ENCODE data around the gene ARFGAP1. TPM values are rescaled to one million over a fixed set of nuclear protein-coding genes. Genes with fewer than 3 reads are reported as not detected.

Gene ARFGAP1
- total and polyA plus RNA-seq, 2 of the 8 experiments (the other 6 are each of a cell fraction or from before 2014, with no cell fraction given) = 93.7 to 100 TPM

DNA sequence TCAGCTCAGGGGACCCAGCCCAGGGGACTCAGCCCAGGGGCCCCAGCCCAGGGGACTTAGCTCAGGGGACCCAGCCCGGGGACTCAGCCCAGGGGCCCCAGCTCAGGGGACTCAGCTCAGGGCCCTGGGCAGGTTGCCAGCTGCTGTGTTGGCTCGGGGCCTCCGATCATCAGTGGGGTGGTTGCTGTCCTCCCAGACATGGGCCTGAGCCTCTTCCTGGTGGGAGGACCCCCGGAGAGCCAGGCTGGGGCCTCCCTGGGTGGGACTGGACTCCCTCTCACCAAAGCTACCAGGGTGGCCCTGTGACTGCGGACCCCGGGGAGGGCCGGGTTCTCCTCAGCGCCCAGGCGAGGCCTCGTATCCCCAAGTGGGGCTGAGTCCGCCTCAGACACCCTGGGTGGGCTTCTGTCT, 24.8 kb downstream of the ARFGAP1 start:
- no peak for DNase-seq (ENCODE audit: low read depth in 1 of 2, low spot score in 2 of 2)
- ChIA-PET POLR2A (ENCODE audit: partially characterized antibody) (interaction anchor here (0.6 to 2.8 kb wide), 5 partner anchors 44 to 73 kb away, joined by 3 to 7 read pairs (median 3); partner anchors contain the start of gene NKAIN4), CTCF (ENCODE audit: partially characterized antibody) (interaction anchor here (0.7 to 9.9 kb wide), 7 partner anchors 12 to 654 kb away, joined by 3 to 81 read pairs (median 9); no protein-coding TSS in a partner anchor)
- Histone ChIP-seq H3K18ac (ENCODE audit: extremely low read depth, low read length) (peak overlapping the region; percentile 48; the same call in 1 of the 2 replicates), H2AK5ac (ENCODE audit: low read depth, low read length) (0 out of 2 replicates have a peak overlapping the region, but pooled peaks have one; percentile 53), H3K4ac (replicated peaks; ENCODE audit: insufficient read length, low read depth, low read length) (peak overlapping the region; percentile 53), H3K79me1 (ENCODE audit: low read depth, low read length) (no peaks in the 10 kb centered on the region), H2AFZ (ENCODE audit: low read length) (no peak overlapping the region), H3K14ac (ENCODE audit: insufficient read length) (no peak overlapping the region), H2BK20ac (ENCODE audit: low read length) (no peak overlapping the region), H2BK120ac (replicated peaks; ENCODE audit: low read depth, low read length) (no peak overlapping the region), H3K79me2 (ENCODE audit: control insufficient read depth in 1 of 2, insufficient read depth in 2 of 2, low read length in 2 of 2) (no peaks in the 10 kb centered on the region), H3K4me2 (ENCODE audit: insufficient read depth in 1 of 2, low read depth in 2 of 2, low read length in 2 of 2) (no peak overlapping the region), H3K23me2 (ENCODE audit: low read depth, low read length) (peaks cover 3% of the 10 kb centered on the region; the same call in 1 of the 2 replicates), H3K9ac (replicated peaks in 1 of 4; ENCODE audit: extremely low read depth in 1 of 4, low read depth in 3 of 4, low read length in 3 of 4) (no peak overlapping the region), H2BK12ac (ENCODE audit: low read depth, low read length) (no peak overlapping the region), H2BK15ac (ENCODE audit: low read length) (0 out of 2 replicates have a peak overlapping the region, but pooled peaks have one; percentile 61), H4K5ac (ENCODE audit: insufficient read length, low read depth, low read length) (no peak overlapping the region), H3K27ac (ENCODE audit: low read depth, low read length) (no peak overlapping the region), H4K20me1 (replicated peaks in 1 of 2; ENCODE audit: control insufficient read depth in 1 of 2, insufficient read depth in 2 of 2, low read length in 2 of 2) (no peaks in the 10 kb centered on the region), H3K27me3 (replicated peaks in 1 of 4; ENCODE audit: control insufficient read depth in 3 of 4, extremely low read depth in 1 of 4, insufficient read depth in 3 of 4, low read length in 3 of 4) (peaks cover 0 to 9% (median 4%) of the 10 kb centered on the region in 4 experiments; a peak in 3 of 7 replicates), H3K36me3 (ENCODE audit: control insufficient read depth in 2 of 4, insufficient read depth in 4 of 4, low read length in 3 of 4) (no peaks in the 10 kb centered on the region), H4K8ac (ENCODE audit: extremely low read depth, insufficient read depth, low read length) (no peak overlapping the region; the same call in 1 of the 2 replicates), H3K4me3 (ENCODE audit: extremely low read depth in 1 of 4, insufficient read depth in 2 of 4, low read depth in 3 of 4, low read length in 4 of 4) (no peak overlapping the region), H4K91ac (replicated peaks; ENCODE audit: insufficient read length, low read length) (no peak overlapping the region), H3K56ac (replicated peaks; ENCODE audit: insufficient read length, low read depth, low read length) (no peak overlapping the region), H2BK5ac (ENCODE audit: low read depth, low read length) (no peak overlapping the region), H3K23ac (ENCODE audit: insufficient read length) (no peak overlapping the region), H3K4me1 (replicated peaks in 1 of 4; ENCODE audit: control insufficient read depth in 3 of 4, insufficient read depth in 4 of 4, low read length in 3 of 4) (peaks cover 0 to 24% (median 20%) of the 10 kb centered on the region in 4 experiments; a peak in 6 of 7 replicates), H3K9me3 (ENCODE audit: insufficient read depth in 2 of 2, low read depth in 1 of 2, low read length in 1 of 2) (no peaks in the 10 kb centered on the region)
- no peak for FAIRE-seq
- 94% methylated on average over 11 of the region's 11 CpGs; no CpG with 5 or more reads in 1 of the 2 experiments for WGBS, 2 experiments (ENCODE audit: extremely low coverage in 1 of 2, insufficient coverage in 1 of 2, insufficient read length in 1 of 2, insufficient replicate concordance in 2 of 2, low coverage in 1 of 2, low lambda C conversion rate in 2 of 2, missing lambda C conversion rate in 1 of 2)
- no peak for TF ChIP-seq RAD21 (IDR thresholded peaks at IDR 0.05 in 1 of 2, conservative IDR thresholded peaks at IDR 0.05 in 1 of 2; ENCODE audit: low read depth in 2 of 2, low read length in 2 of 2)
- TF ChIP-seq SUZ12 (IDR thresholded peaks at IDR 0.05; ENCODE audit: low read length) = no peak
- no peak for TF ChIP-seq GABPA (IDR thresholded peaks at IDR 0.05; ENCODE audit: borderline replicate concordance, insufficient read depth, low read length)
- no peak for TF ChIP-seq CBX5 (IDR thresholded peaks at IDR 0.05; ENCODE audit: low read depth, low read length)
- no peak for TF ChIP-seq ASH2L (IDR thresholded peaks at IDR 0.05; ENCODE audit: low read length)
- no peak for TF ChIP-seq KDM5A (IDR thresholded peaks at IDR 0.05; ENCODE audit: low read length)
- no peak for TF ChIP-seq TEAD4 (IDR thresholded peaks at IDR 0.05; ENCODE audit: low read depth, low read length)
- TF ChIP-seq POLR2AphosphoS5 (IDR thresholded peaks at IDR 0.05; ENCODE audit: low read depth, low read length) = no peak
- TF ChIP-seq POLR2A (IDR thresholded peaks at IDR 0.05; ENCODE audit: control extremely low read depth in 1 of 2, low read depth in 2 of 2, low read length in 2 of 2) = no peak
- no peak for TF ChIP-seq SRF (IDR thresholded peaks at IDR 0.05; ENCODE audit: low read depth, low read length)
- TF ChIP-seq YY1 (IDR thresholded peaks at IDR 0.05; ENCODE audit: low read depth, low read length) = no peak
- TF ChIP-seq TBP (IDR thresholded peaks at IDR 0.05; ENCODE audit: low read depth, low read length) = no peak
- TF ChIP-seq SAP30 (IDR thresholded peaks at IDR 0.05; ENCODE audit: insufficient read depth, insufficient replicate concordance, low read length) = no peak
- TF ChIP-seq JUND (IDR thresholded peaks at IDR 0.05; ENCODE audit: low read length) = no peak
- no peak for TF ChIP-seq POU5F1 (IDR thresholded peaks at IDR 0.05; ENCODE audit: low read depth, low read length)
